Measurements from ENCODE around the gene EP400. TPM values are rescaled to one million over a fixed set of nuclear protein-coding genes. Genes with fewer than 3 reads are reported as not detected.

The EP400 gene
- total and polyA plus RNA-seq, 2 of the 8 experiments (the other 6 are each of a cell fraction or from before 2014, with no cell fraction given), result 13.1 to 69.7 TPM

GRCh38 chr12:132121283-132121682 lies 171.5 kb downstream of the EP400 start:
- H2AFZ ChIP-seq (ENCODE audit: low read length), result no peak overlapping the region
- H4K91ac ChIP-seq (replicated peaks; ENCODE audit: insufficient read length, low read length), result no peak overlapping the region
- H3K4me2 ChIP-seq (ENCODE audit: insufficient read depth in 1 of 2, low read depth in 2 of 2, low read length in 2 of 2), result no peak overlapping the region
- peaks cover 0 to 6% of the 10 kb centered on the region in 2 experiments for H4K20me1 ChIP-seq (replicated peaks in 1 of 2; ENCODE audit: control insufficient read depth in 1 of 2, insufficient read depth in 2 of 2, low read length in 2 of 2)
- no peak overlapping the region for H3K23ac ChIP-seq (ENCODE audit: insufficient read length)
- H3K79me1 ChIP-seq (ENCODE audit: low read depth, low read length), result no peaks in the 10 kb centered on the region
- H2AK5ac ChIP-seq (ENCODE audit: low read depth, low read length), result no peak overlapping the region
- TF ChIP-seq BRCA1 (IDR thresholded peaks at IDR 0.05; ENCODE audit: low read depth, low read length) (no peak), RFX5 (IDR thresholded peaks at IDR 0.05; ENCODE audit: borderline replicate concordance, low read depth, low read length) (no peak), CTBP2 (IDR thresholded peaks at IDR 0.05; ENCODE audit: borderline replicate concordance, insufficient read depth, insufficient read length, low read length) (no peak), SAP30 (IDR thresholded peaks at IDR 0.05; ENCODE audit: insufficient read depth, insufficient replicate concordance, low read length) (no peak), E2F6 (IDR thresholded peaks at IDR 0.05) (no peak), SRF (IDR thresholded peaks at IDR 0.05; ENCODE audit: low read depth, low read length) (no peak), TAF1 (IDR thresholded peaks at IDR 0.05; ENCODE audit: low read depth, low read length) (no peak), TAF7 (optimal IDR thresholded peaks at IDR 0.05; ENCODE audit: borderline replicate concordance, low read depth, low read length) (no peak), CBX8 (IDR thresholded peaks at IDR 0.05; ENCODE audit: borderline replicate concordance, low read depth, low read length) (no peak), ATF3 (IDR thresholded peaks at IDR 0.05; ENCODE audit: insufficient read depth, low read depth, low read length) (no peak), HDAC2 (IDR thresholded peaks at IDR 0.05; ENCODE audit: borderline replicate concordance in 1 of 2, low read depth in 2 of 2, low read length in 2 of 2) (no peak), NANOG (IDR thresholded peaks at IDR 0.05; ENCODE audit: insufficient read depth, low read depth, low read length, poor library complexity, severe bottlenecking) (no peak)
- H4K5ac ChIP-seq (ENCODE audit: insufficient read length, low read depth, low read length), result no peak overlapping the region
- no peak overlapping the region for H3K27ac ChIP-seq (ENCODE audit: low read depth, low read length)
- POLR2A ChIA-PET (ENCODE audit: partially characterized antibody), result no interaction called here
- no peak overlapping the region for H2BK15ac ChIP-seq (ENCODE audit: low read length)
- no peak for DNase-seq (ENCODE audit: low read depth in 1 of 2, low spot score in 2 of 2)
- no peak overlapping the region for H3K4me3 ChIP-seq (ENCODE audit: extremely low read depth in 1 of 4, insufficient read depth in 2 of 4, low read depth in 3 of 4, low read length in 4 of 4)
- no peak overlapping the region for H4K8ac ChIP-seq (ENCODE audit: extremely low read depth, insufficient read depth, low read length)
- H3K36me3 ChIP-seq (ENCODE audit: control insufficient read depth in 2 of 4, insufficient read depth in 4 of 4, low read length in 3 of 4), result peaks cover 2 to 22% (median 15%) of the 10 kb centered on the region in 4 experiments; a peak in 6 of 8 replicates
- no peak overlapping the region for H2BK5ac ChIP-seq (ENCODE audit: low read depth, low read length)
- FAIRE-seq, result no peak
- H3K23me2 ChIP-seq (ENCODE audit: low read depth, low read length), result peaks cover 5% of the 10 kb centered on the region; the same call in 1 of the 2 replicates
- no peaks in the 10 kb centered on the region for H3K27me3 ChIP-seq (replicated peaks in 1 of 4; ENCODE audit: control insufficient read depth in 3 of 4, extremely low read depth in 1 of 4, insufficient read depth in 3 of 4, low read length in 3 of 4)
- no peaks in the 10 kb centered on the region; a peak in 2 of 7 replicates for H3K4me1 ChIP-seq (replicated peaks in 1 of 4; ENCODE audit: control insufficient read depth in 3 of 4, insufficient read depth in 4 of 4, low read length in 3 of 4)
- no peak overlapping the region for H3K9ac ChIP-seq (replicated peaks in 1 of 4; ENCODE audit: extremely low read depth in 1 of 4, low read depth in 3 of 4, low read length in 3 of 4)
- H3K4ac ChIP-seq (replicated peaks; ENCODE audit: insufficient read length, low read depth, low read length), result no peak overlapping the region
- no peaks in the 10 kb centered on the region; a peak in 1 of 4 replicates for H3K9me3 ChIP-seq (ENCODE audit: insufficient read depth in 2 of 2, low read depth in 1 of 2, low read length in 1 of 2)
- CTCF ChIA-PET (ENCODE audit: partially characterized antibody), result no interaction called here
- no peak overlapping the region for H2BK120ac ChIP-seq (replicated peaks; ENCODE audit: low read depth, low read length)
- no peaks in the 10 kb centered on the region for H3K79me2 ChIP-seq (ENCODE audit: control insufficient read depth in 1 of 2, insufficient read depth in 2 of 2, low read length in 2 of 2)
- H2BK12ac ChIP-seq (ENCODE audit: low read depth, low read length), result no peak overlapping the region
- H2BK20ac ChIP-seq (ENCODE audit: low read length), result no peak overlapping the region
- no peak overlapping the region for H3K14ac ChIP-seq (ENCODE audit: insufficient read length)
- no peak overlapping the region for H3K18ac ChIP-seq (ENCODE audit: extremely low read depth, low read length)
- 97% methylated on average over 14 of the region's 14 CpGs; no CpG with 5 or more reads in 1 of the 2 experiments for WGBS, 2 experiments (ENCODE audit: extremely low coverage in 1 of 2, insufficient coverage in 1 of 2, insufficient read length in 1 of 2, insufficient replicate concordance in 2 of 2, low coverage in 1 of 2, low lambda C conversion rate in 2 of 2, missing lambda C conversion rate in 1 of 2)
- H3K56ac ChIP-seq (replicated peaks; ENCODE audit: insufficient read length, low read depth, low read length), result no peak overlapping the region

Measured in H1 (cell line).